ENCODE measurements around the gene FGF3. TPM values are rescaled to one million over a fixed set of nuclear protein-coding genes. Genes with fewer than 3 reads are reported as not detected.

Gene FGF3
- total RNA-seq, 1 donor from 2014 or later, result not detected

DNA sequence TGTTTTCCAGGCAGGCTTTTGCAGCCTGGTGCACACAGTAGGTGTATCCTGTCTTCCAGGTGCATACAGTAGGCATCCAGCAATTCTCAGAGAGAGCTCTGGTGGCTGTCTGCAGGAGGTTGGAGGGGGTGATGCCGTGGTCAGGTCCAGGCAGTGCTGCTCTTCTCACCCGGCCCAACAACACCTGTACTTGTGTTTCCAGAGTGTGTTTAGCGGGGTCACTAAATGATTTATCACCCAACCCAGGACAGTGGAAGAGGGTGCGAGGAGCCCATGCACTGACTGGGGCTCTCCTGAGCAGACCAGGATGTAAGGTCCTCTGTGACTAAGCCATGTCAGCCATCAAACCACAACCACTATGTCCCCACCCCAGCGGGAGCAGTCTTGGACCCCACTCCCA, 18.6 kb upstream of the FGF3 start:
- no peaks in the 10 kb centered on the region for H3K36me3 ChIP-seq
- no peaks in the 10 kb centered on the region for H3K4me1 ChIP-seq
- H3K4me3 ChIP-seq, result no peak overlapping the region
- TF ChIP-seq, protein P1, sequence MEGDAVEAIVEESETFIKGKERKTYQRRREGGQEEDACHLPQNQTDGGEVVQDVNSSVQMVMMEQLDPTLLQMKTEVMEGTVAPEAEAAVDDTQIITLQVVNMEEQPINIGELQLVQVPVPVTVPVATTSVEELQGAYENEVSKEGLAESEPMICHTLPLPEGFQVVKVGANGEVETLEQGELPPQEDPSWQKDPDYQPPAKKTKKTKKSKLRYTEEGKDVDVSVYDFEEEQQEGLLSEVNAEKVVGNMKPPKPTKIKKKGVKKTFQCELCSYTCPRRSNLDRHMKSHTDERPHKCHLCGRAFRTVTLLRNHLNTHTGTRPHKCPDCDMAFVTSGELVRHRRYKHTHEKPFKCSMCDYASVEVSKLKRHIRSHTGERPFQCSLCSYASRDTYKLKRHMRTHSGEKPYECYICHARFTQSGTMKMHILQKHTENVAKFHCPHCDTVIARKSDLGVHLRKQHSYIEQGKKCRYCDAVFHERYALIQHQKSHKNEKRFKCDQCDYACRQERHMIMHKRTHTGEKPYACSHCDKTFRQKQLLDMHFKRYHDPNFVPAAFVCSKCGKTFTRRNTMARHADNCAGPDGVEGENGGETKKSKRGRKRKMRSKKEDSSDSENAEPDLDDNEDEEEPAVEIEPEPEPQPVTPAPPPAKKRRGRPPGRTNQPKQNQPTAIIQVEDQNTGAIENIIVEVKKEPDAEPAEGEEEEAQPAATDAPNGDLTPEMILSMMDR (IDR thresholded peaks at IDR 0.05), result no peak
- ATAC-seq (no peak), DNase-seq (no peak)
- H3K27me3 ChIP-seq, result peaks cover 29% of the 10 kb centered on the region
- intact Hi-C loops (cut with DNase I), result no loop called here
- H3K9me3 ChIP-seq, result no peaks in the 10 kb centered on the region
- H3K27ac ChIP-seq, result no peak overlapping the region

DNA sequence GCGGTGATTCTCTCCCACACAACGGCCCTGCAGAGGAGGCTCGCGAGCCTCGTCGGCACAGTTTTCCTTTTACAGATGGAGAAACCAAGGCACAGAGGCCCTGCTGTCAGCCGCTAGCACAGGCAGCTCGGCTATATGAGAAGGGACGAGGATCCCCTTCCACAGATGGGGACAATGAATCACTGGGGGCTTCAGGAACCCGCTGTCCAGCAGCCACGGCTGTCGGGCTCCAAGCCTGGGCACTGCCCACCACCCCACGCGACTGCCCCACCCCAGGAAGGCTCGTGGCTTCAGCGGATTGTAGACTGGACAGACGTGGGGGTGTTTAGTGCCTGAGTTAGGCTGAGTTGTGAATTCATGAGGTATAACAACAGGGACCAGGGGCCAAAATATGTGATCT, 17.2 kb upstream of the FGF3 start:
- intact Hi-C loops (cut with DNase I), result no loop called here
- Histone ChIP-seq H3K36me3 (no peaks in the 10 kb centered on the region), H3K27ac (no peak overlapping the region), H3K9me3 (no peaks in the 10 kb centered on the region), H3K4me3 (no peak overlapping the region), H3K4me1 (no peaks in the 10 kb centered on the region), H3K27me3 (peaks cover 43% of the 10 kb centered on the region)
- peak; percentile 35 for DNase-seq
- no peak for ATAC-seq
- TF ChIP-seq, protein P1 (IDR thresholded peaks at IDR 0.05), result no peak

GRCh38 chr11:69834811-69835800, 15.9 kb upstream of the FGF3 start:
- ATAC-seq, result no peak
- peaks cover 50% of the 10 kb centered on the region for H3K27me3 ChIP-seq
- no peaks in the 10 kb centered on the region for H3K36me3 ChIP-seq
- TF ChIP-seq, protein P1 (IDR thresholded peaks at IDR 0.05), result no peak
- no peak overlapping the region for H3K4me3 ChIP-seq
- peak; percentile 52 for DNase-seq
- no peak overlapping the region for H3K27ac ChIP-seq
- no peaks in the 10 kb centered on the region for H3K4me1 ChIP-seq
- intact Hi-C loops (cut with DNase I), result no loop called here
- no peaks in the 10 kb centered on the region for H3K9me3 ChIP-seq

DNA sequence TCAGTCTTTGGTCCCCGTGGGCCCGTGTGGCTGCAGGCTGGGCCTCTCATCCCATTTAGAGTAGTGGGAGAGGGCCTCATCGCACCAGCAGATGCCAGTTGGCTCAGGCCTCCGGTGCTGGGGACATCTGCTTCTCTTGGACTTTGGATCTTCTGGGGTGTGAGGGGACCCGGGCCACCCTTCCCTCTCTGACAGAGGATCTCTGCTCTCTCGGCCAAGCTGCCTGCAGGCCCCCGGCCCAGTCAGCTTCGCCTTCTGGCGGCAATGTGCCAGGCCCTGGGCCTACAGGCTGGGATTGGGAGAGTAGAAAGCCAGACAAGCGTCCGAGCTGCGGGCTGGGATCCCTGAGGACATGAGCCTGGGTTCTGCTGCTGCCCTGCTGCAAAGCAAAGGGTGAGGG, 15.0 kb upstream of the FGF3 start:
- Histone ChIP-seq H3K9me3 (no peaks in the 10 kb centered on the region), H3K27ac (no peak overlapping the region), H3K4me3 (no peak overlapping the region), H3K27me3 (peaks cover 50% of the 10 kb centered on the region), H3K36me3 (no peaks in the 10 kb centered on the region), H3K4me1 (no peaks in the 10 kb centered on the region)
- TF ChIP-seq, protein P1 (IDR thresholded peaks at IDR 0.05), result no peak
- peak; percentile 49 for DNase-seq
- intact Hi-C loops (cut with DNase I), result no loop called here
- no peak for ATAC-seq

DNA sequence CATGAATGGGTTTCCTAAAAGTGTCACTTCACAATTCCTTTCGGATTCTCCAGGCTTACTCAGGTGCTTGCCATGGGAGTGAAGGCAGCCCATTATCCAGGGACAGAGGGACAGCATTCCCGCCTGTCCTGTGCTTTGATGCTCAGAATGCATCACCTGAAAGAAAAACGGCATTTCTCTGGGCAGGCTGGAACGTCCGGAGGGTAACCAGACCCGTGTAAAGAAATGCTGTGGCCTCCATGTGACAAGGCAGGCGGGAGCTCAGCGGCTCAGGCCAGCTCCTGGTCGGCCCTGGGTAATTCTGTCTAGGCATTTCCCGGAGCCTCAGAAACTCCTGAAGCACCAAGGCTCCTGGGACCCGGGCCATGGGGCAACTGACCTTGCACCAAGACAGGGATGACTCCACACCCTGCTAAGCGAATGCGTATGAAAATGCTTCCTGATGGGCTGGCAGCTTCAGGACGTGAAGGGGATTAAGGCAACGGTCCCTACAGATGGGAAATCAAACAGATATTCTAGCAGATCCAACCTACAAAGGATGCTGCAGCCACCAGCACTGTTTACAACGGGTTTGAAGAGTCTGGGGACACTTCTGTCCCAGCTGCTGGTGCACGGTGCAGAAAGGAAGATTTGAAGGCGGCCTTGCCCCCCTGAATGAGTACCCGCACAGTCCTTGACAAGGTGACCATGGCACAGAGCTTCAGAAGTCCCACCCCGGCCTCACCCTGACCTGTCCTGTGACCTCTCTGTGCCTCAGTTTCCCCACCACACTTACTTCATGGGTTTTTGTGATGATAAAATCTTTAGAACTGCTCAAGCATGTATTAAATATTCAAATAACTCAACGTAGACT, 13.6 kb upstream of the FGF3 start:
- TF ChIP-seq, protein P1 (IDR thresholded peaks at IDR 0.05), result no peak
- Histone ChIP-seq H3K4me1 (no peaks in the 10 kb centered on the region), H3K27ac (no peak overlapping the region), H3K9me3 (no peaks in the 10 kb centered on the region), H3K36me3 (no peaks in the 10 kb centered on the region), H3K4me3 (no peak overlapping the region), H3K27me3 (peaks cover 46% of the 10 kb centered on the region)
- ATAC-seq (no peak), DNase-seq (peak; percentile 40)
- intact Hi-C loops (cut with DNase I), result no loop called here

All from upper lobe of right lung (tissue), 1 donor.